ENCODE data around the gene TMEM238. TPM values are rescaled to one million over a fixed set of nuclear protein-coding genes. Genes with fewer than 3 reads are reported as not detected.

The TMEM238 gene
- total and polyA plus RNA-seq, 10 of the 15 experiments (the other 5 are each of a cell fraction or from before 2014, with no cell fraction given), result 0.05 to 16.9 (median 0.58) TPM; not detected in 1

- Histone ChIP-seq H3K9me3 (replicated peaks; ENCODE audit: control insufficient read depth, insufficient read depth, low read length) (no peaks in the 10 kb centered on the region), H3K9ac (ENCODE audit: control insufficient read depth, insufficient read depth, low read length) (peak overlapping the region; percentile 93), H3K36me3 (ENCODE audit: control insufficient read depth in 2 of 2, insufficient read depth in 2 of 2, low read length in 1 of 2) (no peaks in the 10 kb centered on the region), H3K4me2 (ENCODE audit: control insufficient read depth, insufficient read depth) (peak overlapping the region; percentile 99), H3K27ac (ENCODE audit: control insufficient read depth, insufficient read depth) (peak overlapping the region; percentile 84), H3K4me1 (ENCODE audit: control insufficient read depth, insufficient read depth, low read length) (peaks cover 10% of the 10 kb centered on the region), H2AFZ (ENCODE audit: control insufficient read depth, low read depth, low read length) (peak overlapping the region; percentile 29; the same call in 1 of the 2 replicates), H4K20me1 (ENCODE audit: control insufficient read depth, insufficient read depth) (no peaks in the 10 kb centered on the region), H3K4me3 (peak overlapping the region; percentile 85), H3K79me2 (ENCODE audit: control insufficient read depth, insufficient read depth, low read length) (peaks cover 7% of the 10 kb centered on the region), H3K27me3 (replicated peaks in 1 of 2; ENCODE audit: control insufficient read depth in 2 of 2, insufficient read depth in 2 of 2, low read length in 1 of 2) (no peaks in the 10 kb centered on the region; a peak in 1 of 4 replicates)
- RAD21 ChIA-PET (ENCODE audit: unreplicated experiment), result interaction anchor here (0.7 to 2.1 kb wide), 12 partner anchors 15 to 284 kb away, joined by 3 to 20 read pairs (median 6); partner anchors contain the start of genes HSPBP1, PPP6R1, TMEM150B and TMEM238
- peak; percentile 3 for ATAC-seq
- SMC1A ChIA-PET (ENCODE audit: uncharacterized antibody, unreplicated experiment), result interaction anchor here (0.8 to 3.3 kb wide), 7 partner anchors 12 to 89 kb away, joined by 3 to 16 read pairs (median 7); partner anchors contain the start of genes HSPBP1, PPP6R1 and TMEM238
- 9% methylated on average over 22 of the region's 44 CpGs for WGBS (ENCODE audit: insufficient coverage, insufficient replicate concordance, low lambda C conversion rate, missing lambda C conversion rate)
- BruUV-seq (replicated peaks), result no TSS peak
- POLR2A ChIA-PET, result interaction anchor here (0.5 to 2.1 kb wide), 24 partner anchors 8 to 1203 kb away, joined by 3 to 27 read pairs (median 4); partner anchors contain the start of genes CNOT3, HSPBP1, ISOC2 and PPP6R1
- DNase-seq (ENCODE audit: low read depth, low spot score), result no peak
- FAIRE-seq, result no peak
- intact Hi-C loops (cut with micrococcal nuclease; ENCODE audit: unreplicated experiment) (loop anchor here (1.0 kb wide), 1 partner anchor 265 kb away; the partner anchor contains the start of gene ZNF865), in situ Hi-C loops (cut with MboI) (no loop called here)
- CTCF ChIA-PET, result interaction anchor here (0.6 to 1.8 kb wide), 16 partner anchors 11 to 266 kb away, joined by 3 to 32 read pairs (median 4); partner anchors contain the start of genes HSPBP1, TMEM238 and ZNF628
- TF ChIP-seq MTA3 (IDR thresholded peaks at IDR 0.05; ENCODE audit: borderline replicate concordance, low read length) (no peak), RB1 (IDR thresholded peaks at IDR 0.05; ENCODE audit: borderline replicate concordance) (no peak), HCFC1 (IDR thresholded peaks at IDR 0.05; ENCODE audit: low read length) (no peak), RAD21 (IDR thresholded peaks at IDR 0.05; ENCODE audit: insufficient read depth, low read depth, low read length) (no peak), BACH1 (IDR thresholded peaks at IDR 0.05; ENCODE audit: borderline replicate concordance) (peak; percentile 42; the same call in 1 of the 2 replicates), BCL3 (IDR thresholded peaks at IDR 0.05; ENCODE audit: borderline replicate concordance, insufficient read depth, low read depth, low read length, poor library complexity, severe bottlenecking) (no peak), IRF5 (IDR thresholded peaks at IDR 0.05; ENCODE audit: borderline replicate concordance) (no peak), SRF (IDR thresholded peaks at IDR 0.05; ENCODE audit: low read depth in 2 of 2, low read length in 2 of 2) (no peak), ZNF622 (IDR thresholded peaks at IDR 0.05) (no peak), NBN (IDR thresholded peaks at IDR 0.05) (no peak), NR2F1 (conservative IDR thresholded peaks at IDR 0.05) (peak; percentile 74), POLR2AphosphoS2 (IDR thresholded peaks at IDR 0.05; ENCODE audit: low read depth, low read length) (no peak), MAX (IDR thresholded peaks at IDR 0.05; ENCODE audit: low read depth, low read length) (no peak), ZBTB11 (CRISPR knock-in tag; IDR thresholded peaks at IDR 0.05) (no peak), KDM1A (IDR thresholded peaks at IDR 0.05; ENCODE audit: borderline replicate concordance) (no peak), ZNF384 (IDR thresholded peaks at IDR 0.05; ENCODE audit: borderline replicate concordance, low read depth, low read length) (no peak)
Observed at GRCh38 chr19:55339889-55340783, 44.0 kb downstream of the TMEM238 start.
